AG10803 (cell line): Measurements from ENCODE around the gene SHC4.

Experiments
- DNase-seq: peaks from one replicate; pipeline ENCODE4 v3.0.0; 2010; ENCODE audit warnings: low read depth
- H3K4me3 ChIP-seq: 2 replicates; pipeline ENCODE4 v1.5.1; 2011; ENCODE audit warnings: mild to moderate bottlenecking, low read length, control low read depth
- TF ChIP-seq, protein P1 (sequence below): conservative IDR thresholded peaks from 2 replicates; pipeline ENCODE4 v1.5.1; 2011; ENCODE audit warnings: mild to moderate bottlenecking, low read length, control low read depth, inconsistent platforms

The SHC4 gene

DNA sequence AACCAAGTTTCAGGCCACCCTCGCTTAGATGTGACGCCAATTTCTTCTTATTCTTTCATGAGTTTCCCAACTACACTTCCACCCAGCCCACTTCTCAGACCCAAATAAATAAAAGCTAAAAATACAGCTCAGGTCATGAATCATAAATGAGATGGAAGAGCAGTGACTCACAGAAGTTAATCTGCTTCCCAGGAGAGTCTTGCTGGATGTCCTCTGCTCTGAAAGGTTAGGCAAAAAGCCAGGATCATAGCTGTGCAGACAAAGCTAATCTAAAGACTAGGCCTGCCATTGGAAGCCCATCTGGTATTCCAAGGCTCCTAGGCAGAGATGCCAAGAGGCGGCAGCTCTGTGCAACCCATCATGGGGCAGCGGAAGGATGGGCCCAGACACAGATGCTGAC is 24.1 kb downstream of the SHC4 start:
- DNase-seq = peak; percentile 89
- no peak overlapping the region for H3K4me3 ChIP-seq
- TF ChIP-seq, protein P1, sequence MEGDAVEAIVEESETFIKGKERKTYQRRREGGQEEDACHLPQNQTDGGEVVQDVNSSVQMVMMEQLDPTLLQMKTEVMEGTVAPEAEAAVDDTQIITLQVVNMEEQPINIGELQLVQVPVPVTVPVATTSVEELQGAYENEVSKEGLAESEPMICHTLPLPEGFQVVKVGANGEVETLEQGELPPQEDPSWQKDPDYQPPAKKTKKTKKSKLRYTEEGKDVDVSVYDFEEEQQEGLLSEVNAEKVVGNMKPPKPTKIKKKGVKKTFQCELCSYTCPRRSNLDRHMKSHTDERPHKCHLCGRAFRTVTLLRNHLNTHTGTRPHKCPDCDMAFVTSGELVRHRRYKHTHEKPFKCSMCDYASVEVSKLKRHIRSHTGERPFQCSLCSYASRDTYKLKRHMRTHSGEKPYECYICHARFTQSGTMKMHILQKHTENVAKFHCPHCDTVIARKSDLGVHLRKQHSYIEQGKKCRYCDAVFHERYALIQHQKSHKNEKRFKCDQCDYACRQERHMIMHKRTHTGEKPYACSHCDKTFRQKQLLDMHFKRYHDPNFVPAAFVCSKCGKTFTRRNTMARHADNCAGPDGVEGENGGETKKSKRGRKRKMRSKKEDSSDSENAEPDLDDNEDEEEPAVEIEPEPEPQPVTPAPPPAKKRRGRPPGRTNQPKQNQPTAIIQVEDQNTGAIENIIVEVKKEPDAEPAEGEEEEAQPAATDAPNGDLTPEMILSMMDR = no peak

GRCh38 chr15:48937886-48938285 is 25.8 kb downstream of the SHC4 start:
- TF ChIP-seq, protein P1 = no peak
- no peak overlapping the region for H3K4me3 ChIP-seq
- DNase-seq = no peak

DNA sequence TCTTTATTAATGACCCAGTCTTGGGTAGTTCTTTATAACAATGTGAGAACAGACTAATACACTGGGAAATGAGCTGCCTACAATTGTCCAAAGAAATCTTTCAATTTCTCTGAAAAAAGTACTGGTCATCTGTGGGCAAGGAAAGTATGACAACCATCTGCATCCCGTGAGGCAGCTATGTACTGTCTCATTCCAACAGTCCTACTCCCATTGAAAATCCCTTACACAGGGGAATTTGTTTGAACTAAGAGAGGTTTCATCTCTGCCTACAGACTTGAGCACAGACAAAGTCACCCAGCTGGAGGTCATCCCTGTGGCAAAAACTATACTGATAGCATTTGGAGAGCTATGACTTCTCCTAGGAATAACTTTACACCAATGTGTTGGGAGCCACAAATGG is 27.1 kb downstream of the SHC4 start:
- TF ChIP-seq, protein P1 = peak; percentile 13
- DNase-seq = peak; percentile 92
- H3K4me3 ChIP-seq = no peak overlapping the region

DNA sequence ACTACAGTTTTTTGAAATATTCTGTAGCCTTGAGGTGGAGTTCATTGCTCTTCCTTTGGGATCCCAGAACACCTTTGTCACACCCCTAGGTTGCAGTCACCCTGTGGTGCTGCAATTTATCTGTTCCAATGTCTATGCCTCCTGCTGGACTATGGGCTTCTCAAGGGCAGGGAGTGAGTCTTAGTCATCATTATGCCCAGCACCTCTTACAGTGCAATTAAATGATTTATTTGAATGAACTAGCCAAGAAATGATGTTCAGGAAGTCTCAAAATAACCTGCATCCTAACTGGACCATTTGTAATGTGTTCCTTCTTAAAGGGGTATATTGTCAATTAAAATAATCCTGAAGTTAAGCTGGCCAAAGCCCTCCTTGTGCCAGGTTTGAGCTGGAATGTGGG is 28.5 kb downstream of the SHC4 start:
- TF ChIP-seq, protein P1 = no peak
- H3K4me3 ChIP-seq = no peak overlapping the region
- DNase-seq = peak; percentile 9

DNA sequence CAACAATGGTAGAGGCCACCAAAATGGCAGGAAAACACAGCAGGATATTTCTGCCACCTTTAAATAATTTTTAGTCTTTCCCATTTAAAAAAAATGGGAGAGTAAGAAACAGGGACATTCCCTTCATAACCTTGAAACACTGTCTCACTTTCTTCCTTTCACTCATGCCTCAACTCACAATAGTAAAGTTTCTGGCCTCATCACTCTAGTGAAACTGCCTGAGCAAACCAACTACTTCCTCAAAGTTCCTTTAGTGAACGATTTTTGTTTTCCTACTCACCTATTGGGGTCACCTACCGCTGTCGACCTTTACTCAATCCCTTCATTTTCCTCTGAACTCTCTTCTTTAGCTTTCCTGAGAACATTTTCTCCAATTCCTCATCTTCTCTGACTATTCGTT is 33.0 kb downstream of the SHC4 start:
- no peak overlapping the region for H3K4me3 ChIP-seq
- DNase-seq = no peak
- TF ChIP-seq, protein P1 = no peak

GRCh38 chr15:48929661-48930060 is 34.1 kb downstream of the SHC4 start:
- no peak overlapping the region for H3K4me3 ChIP-seq
- TF ChIP-seq, protein P1 = no peak
- no peak for DNase-seq

- no peak overlapping the region for H3K4me3 ChIP-seq
- TF ChIP-seq, protein P1 = no peak
- DNase-seq = no peak
Measured at GRCh38 chr15:48928877-48929538, 34.7 kb downstream of the SHC4 start.
